H9 (cell line): ENCODE results near the gene GSTO2. TPM values are rescaled to one million over a fixed set of nuclear protein-coding genes. Genes with fewer than 3 reads are reported as not detected.

Source experiments
- DNase-seq: peaks from one replicate; pipeline ENCODE4 v3.0.0-alpha.2; 2017
- H2AFZ ChIP-seq: one replicate; pipeline ENCODE4 v1.6.1; 2013; ENCODE audit warnings: mild to moderate bottlenecking, low read length, control low read depth, moderate library complexity
- H2AK5ac ChIP-seq: 2 replicates; pipeline ENCODE4 v1.6.1; 2013; ENCODE audit warnings: low read length, control low read depth, mixed read lengths; ENCODE audit not compliant: insufficient read length
- H2BK120ac ChIP-seq: one replicate; pipeline ENCODE4 v1.6.1; 2013; ENCODE audit warnings: low read depth, mild to moderate bottlenecking, low read length, control low read depth, inconsistent platforms; ENCODE audit not compliant: poor library complexity, severe bottlenecking
- H2BK12ac ChIP-seq: 2 replicates; pipeline ENCODE4 v1.6.1; 2013; ENCODE audit warnings: low read length, control low read depth, mixed read lengths, low read depth; ENCODE audit not compliant: insufficient read length
- H2BK15ac ChIP-seq: 2 replicates; pipeline ENCODE4 v1.6.1; 2013; ENCODE audit warnings: low read depth, low read length, control low read depth
- H2BK20ac ChIP-seq: one replicate; pipeline ENCODE4 v1.6.1; 2013; ENCODE audit warnings: low read depth, mild to moderate bottlenecking, low read length, control low read depth, inconsistent platforms; ENCODE audit not compliant: poor library complexity, severe bottlenecking
- H2BK5ac ChIP-seq: 2 replicates; pipeline ENCODE4 v1.6.1; 2013; ENCODE audit warnings: low read length, control low read depth, mixed read lengths; ENCODE audit not compliant: insufficient read length
- H3K14ac ChIP-seq: 2 replicates; pipeline ENCODE4 v1.6.1; 2013; ENCODE audit warnings: low read length, control low read depth; ENCODE audit not compliant: insufficient read depth
- H3K18ac ChIP-seq: 2 replicates; pipeline ENCODE4 v1.6.1; 2013; ENCODE audit warnings: low read depth, mild to moderate bottlenecking, mixed read lengths, low read length, control low read depth; ENCODE audit not compliant: insufficient read length
- H3K23ac ChIP-seq: 2 replicates; pipeline ENCODE4 v1.6.1; 2013; ENCODE audit warnings: low read length, control low read depth, mixed read lengths, low read depth; ENCODE audit not compliant: insufficient read length
- H3K23me2 ChIP-seq: 2 replicates; pipeline ENCODE4 v1.6.1; 2013; ENCODE audit warnings: low read depth, mild to moderate bottlenecking, mixed read lengths, low read length, control low read depth; ENCODE audit not compliant: insufficient read length, poor library complexity, severe bottlenecking
- H3K27ac ChIP-seq: 2 replicates; pipeline ENCODE4 v1.5.1; 2013; ENCODE audit warnings: low read length, control low read depth, mixed read lengths, low read depth; ENCODE audit not compliant: insufficient read length
- H3K27me3 ChIP-seq: 2 replicates; pipeline ENCODE4 v1.6.1; 2013; ENCODE audit warnings: low read length, control low read depth, inconsistent platforms; ENCODE audit not compliant: insufficient read depth
- H3K4ac ChIP-seq: 2 replicates; pipeline ENCODE4 v1.6.1; 2013; ENCODE audit warnings: low read depth, mild to moderate bottlenecking, control low read depth, inconsistent platforms, low read length, moderate library complexity
- H3K4me1 ChIP-seq: 2 replicates; pipeline ENCODE4 v1.6.1; 2013; ENCODE audit warnings: low read length, control low read depth, inconsistent platforms; ENCODE audit not compliant: insufficient read depth
- H3K4me2 ChIP-seq: 2 replicates; pipeline ENCODE4 v1.6.1; 2013; ENCODE audit warnings: low read length, control low read depth, mixed read lengths; ENCODE audit not compliant: insufficient read length, insufficient read depth
- H3K56ac ChIP-seq: 2 replicates; pipeline ENCODE4 v1.6.1; 2013; ENCODE audit warnings: low read depth, mild to moderate bottlenecking, mixed read lengths, low read length, control low read depth; ENCODE audit not compliant: insufficient read length
- H3K79me1 ChIP-seq: 2 replicates; pipeline ENCODE4 v1.6.1; 2013; ENCODE audit warnings: low read depth, mild to moderate bottlenecking, moderate library complexity, low read length, control low read depth, inconsistent platforms; ENCODE audit not compliant: insufficient read depth, poor library complexity, severe bottlenecking
- H3K79me2 ChIP-seq: 2 replicates; pipeline ENCODE4 v1.6.1; 2013; ENCODE audit warnings: low read length, control low read depth, inconsistent platforms; ENCODE audit not compliant: insufficient read depth
- H3K9ac ChIP-seq: 2 replicates; pipeline ENCODE4 v1.6.1; 2013; ENCODE audit warnings: low read length, control low read depth, mixed read lengths; ENCODE audit not compliant: insufficient read length; ENCODE audit errors: extremely low read depth
- H3K9me3 ChIP-seq: one replicate; pipeline ENCODE4 v1.6.1; 2013; ENCODE audit warnings: low read depth, low read length, inconsistent platforms; ENCODE audit not compliant: control insufficient read depth
- H3T11ph ChIP-seq: one replicate; pipeline ENCODE4 v1.6.1; 2013; ENCODE audit warnings: mild to moderate bottlenecking, low read length, control low read depth, inconsistent platforms
- H4K20me1 ChIP-seq: one replicate; pipeline ENCODE4 v1.6.1; 2013; ENCODE audit not compliant: control insufficient read depth, insufficient read length, insufficient read depth
- H4K5ac ChIP-seq: 2 replicates; pipeline ENCODE4 v1.6.1; 2013; ENCODE audit warnings: low read depth, mild to moderate bottlenecking, mixed read lengths, low read length, control low read depth; ENCODE audit not compliant: insufficient read length
- H4K8ac ChIP-seq: replicated peaks from 2 replicates; pipeline ENCODE4 v1.6.1; 2013; ENCODE audit warnings: low read length, control low read depth, mixed read lengths, low read depth; ENCODE audit not compliant: insufficient read length
- H4K91ac ChIP-seq: 2 replicates; pipeline ENCODE4 v1.6.1; 2013; ENCODE audit warnings: low read depth, mild to moderate bottlenecking, moderate library complexity, mixed read lengths, low read length, control low read depth; ENCODE audit not compliant: insufficient read length
- H3K27ac Mint-ChIP-seq, 3 experiments: 2 replicates in 2 of 3; 3 replicates in 1 of 3; pipeline ENCODE4 v1.8.0; 2020 to 2021; ENCODE audit warnings: mixed read lengths in 3 of 3, mild to moderate bottlenecking in 1 of 3, moderate library complexity in 1 of 3
- H3K27me3 Mint-ChIP-seq: 2 replicates; pipeline ENCODE4 v1.8.0; 2021; ENCODE audit warnings: low read depth, mild to moderate bottlenecking, moderate library complexity, mixed read lengths
- H3K36me3 Mint-ChIP-seq, 3 experiments: 2 replicates in 2 of 3; 3 replicates in 1 of 3; pipeline ENCODE4 v1.8.0; 2020 to 2021; ENCODE audit warnings: low read depth in 3 of 3, mixed read lengths in 3 of 3; ENCODE audit not compliant: insufficient read depth in 1 of 3
- H3K4me1 Mint-ChIP-seq, 2 experiments: 2 replicates each; pipeline ENCODE4 v1.8.0; 2020; ENCODE audit warnings: mixed read lengths in 2 of 2
- H3K4me3 Mint-ChIP-seq, 2 experiments: 2 replicates in 1 of 2; 3 replicates in 1 of 2; pipeline ENCODE4 v1.8.0; 2020 to 2021; ENCODE audit warnings: mild to moderate bottlenecking in 2 of 2, mixed read lengths in 2 of 2, moderate library complexity in 1 of 2
- H3K9me3 Mint-ChIP-seq, 2 experiments: 2 replicates in 1 of 2; 3 replicates in 1 of 2; pipeline ENCODE4 v1.8.0; 2020; ENCODE audit warnings: mild to moderate bottlenecking in 2 of 2, mixed read lengths in 2 of 2, moderate library complexity in 1 of 2
- WGBS: extraction: QIAGEN DNeasy Blood & Tissue Kit; methylation state at CpG from one replicate; pipeline ENCODE4 v1.1.7; 2013; ENCODE audit warnings: missing lambda C conversion rate, low lambda C conversion rate, mixed read lengths; ENCODE audit not compliant: insufficient read length; ENCODE audit errors: extremely low coverage; 5-methylcytosine and 5-hydroxymethylcytosine counted together
- total RNA-seq: library from RNA; stranded (reverse); gene quantifications from 2 replicates; pipeline ENCODE4 v1.2.1, GENCODE V29; 2021
- TF ChIP-seq, protein P1 (sequence below): fragments of 200-600 bp; sonication (generic); conservative IDR thresholded peaks from 3 replicates; pipeline ENCODE4 v1.8.0; 2021; ENCODE audit warnings: antibody characterized with exemption, mild to moderate bottlenecking

The GSTO2 gene
- total RNA-seq, 1 experiment from 2014 or later = 14.5 TPM

DNA sequence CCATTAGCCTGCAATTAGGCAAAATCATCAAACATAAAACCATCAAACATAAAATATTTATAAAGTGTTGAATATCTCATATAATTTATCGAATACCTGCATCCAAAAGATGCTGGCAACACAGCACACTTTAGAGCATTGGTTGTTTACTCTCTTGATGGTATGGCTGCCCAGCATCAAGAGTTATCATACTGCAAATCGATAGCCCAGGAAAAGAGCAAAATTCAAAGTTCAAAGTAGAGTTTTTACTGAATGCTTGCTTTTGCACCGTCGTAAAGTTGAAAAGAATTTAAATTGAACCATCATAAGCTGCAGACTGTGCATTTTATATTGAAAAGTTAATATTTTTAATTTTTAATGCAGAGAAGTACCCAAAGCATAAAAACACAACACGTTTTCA is 4.2 kb upstream of the GSTO2 start:
- no peaks in the 10 kb centered on the region for H3K27me3 ChIP-seq
- Mint-ChIP-seq H3K27me3 (no peaks in the 10 kb centered on the region), H3K36me3 (peaks cover 11 to 72% (median 17%) of the 10 kb centered on the region in 3 experiments), H3K4me3 (no peak overlapping the region), H3K9me3 (no peaks in the 10 kb centered on the region; a peak in 1 of 5 replicates), H3K27ac (no peak overlapping the region), H3K4me1 (peaks cover 11 to 24% of the 10 kb centered on the region in 2 experiments)
- no peak overlapping the region for H3K27ac ChIP-seq
- H3K4me2 ChIP-seq = no peak overlapping the region
- H2BK12ac ChIP-seq = no peak overlapping the region
- H4K5ac ChIP-seq = no peak overlapping the region
- no peak overlapping the region for H3T11ph ChIP-seq
- peaks cover 3% of the 10 kb centered on the region for H3K23me2 ChIP-seq
- no peaks in the 10 kb centered on the region for H4K20me1 ChIP-seq
- DNase-seq = no peak
- H3K79me2 ChIP-seq = peaks cover 6% of the 10 kb centered on the region; the same call in 1 of the 2 replicates
- peaks cover 4% of the 10 kb centered on the region; the same call in 1 of the 2 replicates for H3K4me1 ChIP-seq
- H3K56ac ChIP-seq = no peak overlapping the region
- TF ChIP-seq, protein P1, sequence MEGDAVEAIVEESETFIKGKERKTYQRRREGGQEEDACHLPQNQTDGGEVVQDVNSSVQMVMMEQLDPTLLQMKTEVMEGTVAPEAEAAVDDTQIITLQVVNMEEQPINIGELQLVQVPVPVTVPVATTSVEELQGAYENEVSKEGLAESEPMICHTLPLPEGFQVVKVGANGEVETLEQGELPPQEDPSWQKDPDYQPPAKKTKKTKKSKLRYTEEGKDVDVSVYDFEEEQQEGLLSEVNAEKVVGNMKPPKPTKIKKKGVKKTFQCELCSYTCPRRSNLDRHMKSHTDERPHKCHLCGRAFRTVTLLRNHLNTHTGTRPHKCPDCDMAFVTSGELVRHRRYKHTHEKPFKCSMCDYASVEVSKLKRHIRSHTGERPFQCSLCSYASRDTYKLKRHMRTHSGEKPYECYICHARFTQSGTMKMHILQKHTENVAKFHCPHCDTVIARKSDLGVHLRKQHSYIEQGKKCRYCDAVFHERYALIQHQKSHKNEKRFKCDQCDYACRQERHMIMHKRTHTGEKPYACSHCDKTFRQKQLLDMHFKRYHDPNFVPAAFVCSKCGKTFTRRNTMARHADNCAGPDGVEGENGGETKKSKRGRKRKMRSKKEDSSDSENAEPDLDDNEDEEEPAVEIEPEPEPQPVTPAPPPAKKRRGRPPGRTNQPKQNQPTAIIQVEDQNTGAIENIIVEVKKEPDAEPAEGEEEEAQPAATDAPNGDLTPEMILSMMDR = no peak
- H2AK5ac ChIP-seq = no peak overlapping the region
- H3K14ac ChIP-seq = no peak overlapping the region
- H2BK120ac ChIP-seq = no peak overlapping the region
- H2BK20ac ChIP-seq = no peak overlapping the region
- no peak overlapping the region for H2BK15ac ChIP-seq
- no peak overlapping the region for H3K4ac ChIP-seq
- H3K9me3 ChIP-seq = no peaks in the 10 kb centered on the region
- no peak overlapping the region for H3K23ac ChIP-seq
- H4K8ac ChIP-seq = no peak overlapping the region
- H3K79me1 ChIP-seq = no peaks in the 10 kb centered on the region
- H3K18ac ChIP-seq = no peak overlapping the region
- WGBS = no CpG with 5 or more reads among the region's 5 CpGs
- H4K91ac ChIP-seq = no peak overlapping the region
- no peak overlapping the region for H3K9ac ChIP-seq
- H2AFZ ChIP-seq = no peak overlapping the region
- no peak overlapping the region for H2BK5ac ChIP-seq
